ENCODE data around the gene TSPOAP1. TPM values are rescaled to one million over a fixed set of nuclear protein-coding genes. Genes with fewer than 3 reads are reported as not detected.

The TSPOAP1 gene
- total RNA-seq, 2 experiments from 2014 or later: 13.7 to 15.4 TPM

- H3K27ac Mint-ChIP-seq: no peak overlapping the region
- H3K9me3 Mint-ChIP-seq: no peaks in the 10 kb centered on the region
- H3K4me1 Mint-ChIP-seq: no peaks in the 10 kb centered on the region
- peaks cover 27% of the 10 kb centered on the region for H3K27me3 Mint-ChIP-seq
- DNase-seq: no peak
- H3K36me3 Mint-ChIP-seq: no peaks in the 10 kb centered on the region
- no peak overlapping the region for H3K4me3 Mint-ChIP-seq
Measured at GRCh38 chr17:58268774-58269556, 59.6 kb downstream of the TSPOAP1 start.

GRCh38 chr17:58268326-58268725, 60.3 kb downstream of the TSPOAP1 start:
- Mint-ChIP-seq H3K27ac (no peak overlapping the region), H3K27me3 (peaks cover 33% of the 10 kb centered on the region), H3K4me3 (no peak overlapping the region), H3K9me3 (no peaks in the 10 kb centered on the region), H3K36me3 (no peaks in the 10 kb centered on the region), H3K4me1 (no peaks in the 10 kb centered on the region)
- no peak for DNase-seq

GRCh38 chr17:58267347-58268324, 61.0 kb downstream of the TSPOAP1 start:
- no peaks in the 10 kb centered on the region for H3K4me1 Mint-ChIP-seq
- H3K27ac Mint-ChIP-seq: no peak overlapping the region
- peaks cover 40% of the 10 kb centered on the region for H3K27me3 Mint-ChIP-seq
- H3K9me3 Mint-ChIP-seq: no peaks in the 10 kb centered on the region
- DNase-seq: no peak
- no peaks in the 10 kb centered on the region for H3K36me3 Mint-ChIP-seq
- H3K4me3 Mint-ChIP-seq: no peak overlapping the region

GRCh38 chr17:58265902-58266875, 62.4 kb downstream of the TSPOAP1 start:
- no peak overlapping the region for H3K27ac Mint-ChIP-seq
- H3K27me3 Mint-ChIP-seq: peaks cover 54% of the 10 kb centered on the region
- no peaks in the 10 kb centered on the region for H3K36me3 Mint-ChIP-seq
- no peaks in the 10 kb centered on the region for H3K4me1 Mint-ChIP-seq
- DNase-seq: no peak
- no peaks in the 10 kb centered on the region for H3K9me3 Mint-ChIP-seq
- no peak overlapping the region for H3K4me3 Mint-ChIP-seq

- DNase-seq: no peak
- no peaks in the 10 kb centered on the region for H3K4me1 Mint-ChIP-seq
- no peak overlapping the region for H3K4me3 Mint-ChIP-seq
- H3K36me3 Mint-ChIP-seq: no peaks in the 10 kb centered on the region
- H3K9me3 Mint-ChIP-seq: no peaks in the 10 kb centered on the region
- H3K27ac Mint-ChIP-seq: no peak overlapping the region
- H3K27me3 Mint-ChIP-seq: peaks cover 63% of the 10 kb centered on the region
Measured at GRCh38 chr17:58265271-58265670, 63.3 kb downstream of the TSPOAP1 start.

GRCh38 chr17:58264407-58265103, 64.0 kb downstream of the TSPOAP1 start:
- Mint-ChIP-seq H3K27ac (no peak overlapping the region), H3K9me3 (no peaks in the 10 kb centered on the region), H3K27me3 (peaks cover 68% of the 10 kb centered on the region), H3K4me1 (no peaks in the 10 kb centered on the region), H3K36me3 (no peaks in the 10 kb centered on the region), H3K4me3 (no peak overlapping the region)
- no peak for DNase-seq

- Mint-ChIP-seq H3K27me3 (peaks cover 73% of the 10 kb centered on the region), H3K9me3 (no peaks in the 10 kb centered on the region), H3K4me1 (no peaks in the 10 kb centered on the region), H3K36me3 (no peaks in the 10 kb centered on the region), H3K4me3 (no peak overlapping the region), H3K27ac (no peak overlapping the region)
- no peak for DNase-seq
Measured at GRCh38 chr17:58263773-58264172, 64.8 kb downstream of the TSPOAP1 start.

- no peaks in the 10 kb centered on the region for H3K36me3 Mint-ChIP-seq
- H3K27me3 Mint-ChIP-seq: peaks cover 84% of the 10 kb centered on the region
- no peaks in the 10 kb centered on the region for H3K9me3 Mint-ChIP-seq
- no peak overlapping the region for H3K4me3 Mint-ChIP-seq
- H3K27ac Mint-ChIP-seq: no peak overlapping the region
- H3K4me1 Mint-ChIP-seq: no peaks in the 10 kb centered on the region
- no peak for DNase-seq
Measured at GRCh38 chr17:58262149-58262548, 66.4 kb downstream of the TSPOAP1 start.

- H3K27me3 Mint-ChIP-seq: peaks cover 36% of the 10 kb centered on the region
Measured at GRCh38 chr17:58254803-58255202, 73.8 kb downstream of the TSPOAP1 start.

GRCh38 chr17:58253082-58253481, 75.5 kb downstream of the TSPOAP1 start:
- Mint-ChIP-seq H3K27me3 (peaks cover 33% of the 10 kb centered on the region), H3K4me1 (peaks cover 7% of the 10 kb centered on the region), H3K27ac (peak overlapping the region; percentile 13), H3K36me3 (no peaks in the 10 kb centered on the region), H3K9me3 (no peaks in the 10 kb centered on the region), H3K4me3 (no peak overlapping the region)
- DNase-seq: no peak

More at GRCh38 chr17:58254803-58255202, 73.8 kb downstream of the TSPOAP1 start:
- Mint-ChIP-seq H3K4me3 (no peak overlapping the region), H3K36me3 (no peaks in the 10 kb centered on the region), H3K4me1 (no peaks in the 10 kb centered on the region), H3K9me3 (no peaks in the 10 kb centered on the region), H3K27ac (no peak overlapping the region)
- DNase-seq: no peak

GRCh38 chr17:58252141-58252540, 76.5 kb downstream of the TSPOAP1 start:
- H3K4me3 Mint-ChIP-seq: no peak overlapping the region

More at GRCh38 chr17:58252141-58252540, 76.5 kb downstream of the TSPOAP1 start:
- Mint-ChIP-seq H3K9me3 (no peaks in the 10 kb centered on the region), H3K4me1 (peaks cover 13% of the 10 kb centered on the region), H3K36me3 (no peaks in the 10 kb centered on the region), H3K27me3 (peaks cover 25% of the 10 kb centered on the region), H3K27ac (no peak overlapping the region)
- no peak for DNase-seq

All from activated naive CD8-positive, alpha-beta T cell treated with anti-CD3 and anti-CD28 coated beads for 36 hours (primary cell).